A549 treated with CORT108297 at 1 μM for 4 hours (cell line): ENCODE data around the gene GAST. TPM values are rescaled to one million over a fixed set of nuclear protein-coding genes. Genes with fewer than 3 reads are reported as not detected.

ENCODE experiments used
- total RNA-seq: library from RNA; stranded (reverse); fragments of 200-300 nt; extraction: Qiagen RNA extraction; gene quantifications from 5 replicates; pipeline ENCODE4 v1.2.3, GENCODE V29; 2022

The GAST gene
- 0.21 to 0.34 TPM in 2 of 5 replicates, not detected in the others for total RNA-seq

GRCh38 chr17:41711669-41712400 lies at the start of gene GAST:
TSS of gene GAST (plus strand) at chr17:41712331. CDS start at chr17:41715437, 3,106 bp downstream.

GRCh38 chr17:41688641-41689496 lies 23.3 kb upstream of the GAST start, which contains the start of gene EIF1:
TSS of gene EIF1 (plus strand) at chr17:41688885. CDS start at chr17:41689039, 154 bp downstream.

GRCh38 chr17:41734139-41734948 lies 22.2 kb downstream of the GAST start, which contains the start of gene HAP1:
TSS of gene HAP1 (minus strand) at chr17:41734643. CDS start at chr17:41734634, 9 bp downstream.

Other genes starting within 250 kb of the GAST start
- gene KRT32, start 244.9 kb upstream of the GAST start, total RNA-seq: 0.05 TPM in 1 of 5 replicates, not detected in the others
- not detected in 5 replicates for gene KRT35, start 231.2 kb upstream of the GAST start, total RNA-seq
- gene KRT36, start 222.4 kb upstream of the GAST start, total RNA-seq: not detected in 5 replicates
- 0.10 to 0.40 TPM (median 0.11 TPM) in 5 replicates for gene KRT13, start 206.7 kb upstream of the GAST start, total RNA-seq
- gene KRT15, start 193.4 kb upstream of the GAST start, total RNA-seq: 2.8 to 5.0 TPM (median 4.0 TPM) in 5 replicates
- gene KRT19, start 184.0 kb upstream of the GAST start, total RNA-seq: 39.1 to 62.2 TPM (median 51.0 TPM) in 5 replicates
- gene KRT9, start 140.3 kb upstream of the GAST start, total RNA-seq: not detected in 5 replicates
- 0.08 to 0.34 TPM (median 0.13 TPM) in 3 of 5 replicates, not detected in the others for gene KRT14, start 125.4 kb upstream of the GAST start, total RNA-seq
- gene KRT16, start 99.6 kb upstream of the GAST start, total RNA-seq: 0.40 to 0.85 TPM (median 0.64 TPM) in 5 replicates
- 0.88 to 1.5 TPM (median 1.1 TPM) in 5 replicates for gene KRT17, start 87.8 kb upstream of the GAST start, total RNA-seq
- gene EIF1, start 23.4 kb upstream of the GAST start, total RNA-seq: 1,154 to 1,812 TPM (median 1,361 TPM) in 5 replicates
- 0.88 to 2.0 TPM (median 1.7 TPM) in 5 replicates for gene HAP1, start 22.3 kb downstream of the GAST start, total RNA-seq
- 86.6 to 131 TPM (median 125 TPM) in 5 replicates for gene JUP, start 74.4 kb downstream of the GAST start, total RNA-seq
- 29.5 to 40.9 TPM (median 36.9 TPM) in 5 replicates for gene P3H4, start 99.6 kb downstream of the GAST start, total RNA-seq
- 87.2 to 120 TPM (median 113 TPM) in 5 replicates for gene FKBP10, start 100.7 kb downstream of the GAST start, total RNA-seq
- 106 to 112 TPM (median 110 TPM) in 5 replicates for gene NT5C3B, start 123.9 kb downstream of the GAST start, total RNA-seq
- gene KLHL10, start 125.5 kb downstream of the GAST start, total RNA-seq: 0.06 to 0.09 TPM (median 0.07 TPM) in 3 of 5 replicates, not detected in the others
- gene KLHL11, start 153.1 kb downstream of the GAST start, total RNA-seq: 1.8 to 3.5 TPM (median 2.6 TPM) in 5 replicates
- gene ACLY, start 206.6 kb downstream of the GAST start, total RNA-seq: 246 to 312 TPM (median 293 TPM) in 5 replicates
- gene ODAD4, start 218.3 kb downstream of the GAST start, total RNA-seq: 1.2 to 1.7 TPM (median 1.4 TPM) in 5 replicates